ENCODE results near the gene PRXL2A.

DNA sequence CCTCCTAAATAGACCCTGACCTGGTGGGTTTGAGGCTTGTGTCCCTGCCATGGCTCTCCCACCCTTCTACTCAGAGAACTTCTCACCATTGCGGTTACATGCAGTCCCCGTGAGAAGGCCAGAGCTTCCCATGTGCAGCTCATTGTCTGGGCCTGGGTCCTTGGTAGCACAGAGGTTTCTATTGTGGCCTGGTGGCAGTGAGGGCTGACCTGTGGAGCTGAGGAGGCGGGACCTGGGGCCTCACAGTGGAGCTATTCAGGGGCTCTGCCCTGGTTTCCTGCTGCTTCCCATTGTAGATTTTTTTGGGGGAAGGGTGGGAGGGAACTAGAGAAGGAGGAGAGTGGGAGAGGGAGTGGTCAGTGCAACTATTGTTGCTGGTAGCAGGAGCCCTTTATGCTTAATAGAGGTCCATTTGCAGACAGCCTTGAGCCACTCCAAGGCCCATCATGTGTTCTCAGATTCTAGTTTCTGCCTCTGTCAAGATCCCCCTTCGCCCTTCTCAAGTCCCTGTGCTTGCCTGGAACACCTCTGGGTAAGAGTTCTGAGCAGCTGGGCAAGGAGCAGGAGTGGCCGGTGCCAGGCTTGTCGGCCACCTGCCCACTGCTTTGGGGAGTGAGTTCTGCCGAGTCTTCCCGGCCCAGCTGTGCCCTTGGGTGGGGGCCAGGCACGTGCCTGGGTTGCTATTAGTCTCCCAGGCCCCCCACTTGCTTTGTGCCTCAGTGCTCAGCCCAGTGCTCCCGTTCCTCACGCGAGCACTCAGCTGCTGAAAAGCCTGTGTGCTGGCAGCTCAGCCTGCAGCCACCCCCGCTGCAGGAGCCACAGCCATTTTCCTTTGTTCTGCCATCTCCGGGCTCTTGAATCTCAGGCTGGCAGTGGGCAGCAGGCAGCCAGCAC, 56.5 kb downstream of the PRXL2A start:
- TF ChIP-seq, protein P1, sequence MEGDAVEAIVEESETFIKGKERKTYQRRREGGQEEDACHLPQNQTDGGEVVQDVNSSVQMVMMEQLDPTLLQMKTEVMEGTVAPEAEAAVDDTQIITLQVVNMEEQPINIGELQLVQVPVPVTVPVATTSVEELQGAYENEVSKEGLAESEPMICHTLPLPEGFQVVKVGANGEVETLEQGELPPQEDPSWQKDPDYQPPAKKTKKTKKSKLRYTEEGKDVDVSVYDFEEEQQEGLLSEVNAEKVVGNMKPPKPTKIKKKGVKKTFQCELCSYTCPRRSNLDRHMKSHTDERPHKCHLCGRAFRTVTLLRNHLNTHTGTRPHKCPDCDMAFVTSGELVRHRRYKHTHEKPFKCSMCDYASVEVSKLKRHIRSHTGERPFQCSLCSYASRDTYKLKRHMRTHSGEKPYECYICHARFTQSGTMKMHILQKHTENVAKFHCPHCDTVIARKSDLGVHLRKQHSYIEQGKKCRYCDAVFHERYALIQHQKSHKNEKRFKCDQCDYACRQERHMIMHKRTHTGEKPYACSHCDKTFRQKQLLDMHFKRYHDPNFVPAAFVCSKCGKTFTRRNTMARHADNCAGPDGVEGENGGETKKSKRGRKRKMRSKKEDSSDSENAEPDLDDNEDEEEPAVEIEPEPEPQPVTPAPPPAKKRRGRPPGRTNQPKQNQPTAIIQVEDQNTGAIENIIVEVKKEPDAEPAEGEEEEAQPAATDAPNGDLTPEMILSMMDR (IDR thresholded peaks at IDR 0.05 in 4 of 5, conservative IDR thresholded peaks at IDR 0.05 in 1 of 5) = no peak
- peak in 1 of 2 donors; percentile 37 for TF ChIP-seq POLR2A (IDR thresholded peaks at IDR 0.05)
